Ectodermal cell (in vitro differentiated cells): ENCODE measurements around the gene NF2.

ENCODE experiments used
- H3K27ac ChIP-seq: 2 replicates; pipeline ENCODE4 v1.7.0; 2013; ENCODE audit warnings: mild to moderate bottlenecking, low read depth, low read length; ENCODE audit not compliant: insufficient read depth, poor library complexity, severe bottlenecking
- H3K27me3 ChIP-seq: 2 replicates; pipeline ENCODE4 v1.7.0; 2013; ENCODE audit warnings: mild to moderate bottlenecking, low read length; ENCODE audit not compliant: insufficient read depth, control insufficient read depth, poor library complexity, severe bottlenecking
- H3K36me3 ChIP-seq: one replicate; pipeline ENCODE4 v1.7.0; 2013; ENCODE audit warnings: low read length; ENCODE audit not compliant: control insufficient read depth, insufficient read depth
- H3K4me1 ChIP-seq: one replicate; pipeline ENCODE4 v1.7.0; 2013; ENCODE audit warnings: low read length; ENCODE audit not compliant: control insufficient read depth, insufficient read depth
- H3K4me3 ChIP-seq: 2 replicates; pipeline ENCODE4 v1.7.0; 2013; ENCODE audit warnings: low read depth, low read length, control low read depth; ENCODE audit not compliant: insufficient read depth
- H3K9me3 ChIP-seq: 2 replicates; pipeline ENCODE4 v1.7.0; 2013; ENCODE audit warnings: mild to moderate bottlenecking, low read length, moderate library complexity; ENCODE audit not compliant: control insufficient read depth
- WGBS, 2 experiments: methylation state at CpG; one replicate each; pipeline ENCODE4 v1.1.7; 2013; ENCODE audit warnings: missing lambda C conversion rate in 2 of 2; 5-methylcytosine and 5-hydroxymethylcytosine counted together

NF2 gene

GRCh38 chr22:29617922-29618629 is 14.6 kb downstream of the NF2 start:
- Histone ChIP-seq H3K4me1 (no peaks in the 10 kb centered on the region), H3K9me3 (no peaks in the 10 kb centered on the region), H3K36me3 (no peaks in the 10 kb centered on the region), H3K27me3 (no peaks in the 10 kb centered on the region), H3K27ac (no peak overlapping the region), H3K4me3 (no peak overlapping the region)
- WGBS, 2 experiments: 33 to 72% methylated on average over 1 to 2 of the region's 2 CpGs

- Histone ChIP-seq H3K9me3 (no peaks in the 10 kb centered on the region), H3K4me3 (no peak overlapping the region), H3K4me1 (no peaks in the 10 kb centered on the region), H3K27ac (no peak overlapping the region), H3K27me3 (no peaks in the 10 kb centered on the region), H3K36me3 (no peaks in the 10 kb centered on the region)
- WGBS, 2 experiments: 92 to 95% methylated on average over 4 to 5 of the region's 5 CpGs
Measured at GRCh38 chr22:29621761-29622526, 18.5 kb downstream of the NF2 start.

GRCh38 chr22:29623059-29623458 is 19.6 kb downstream of the NF2 start:
- Histone ChIP-seq H3K4me3 (no peak overlapping the region), H3K9me3 (no peaks in the 10 kb centered on the region), H3K27ac (no peak overlapping the region), H3K27me3 (no peaks in the 10 kb centered on the region), H3K4me1 (no peaks in the 10 kb centered on the region), H3K36me3 (no peaks in the 10 kb centered on the region)
- 88 to 89% methylated on average over 6 of the region's 6 CpGs for WGBS, 2 experiments

GRCh38 chr22:29623553-29624169 is 20.2 kb downstream of the NF2 start:
- no peaks in the 10 kb centered on the region for H3K9me3 ChIP-seq
- WGBS, 2 experiments: 86 to 90% methylated on average over 6 of the region's 6 CpGs
- no peaks in the 10 kb centered on the region for H3K36me3 ChIP-seq
- no peaks in the 10 kb centered on the region for H3K4me1 ChIP-seq
- H3K27me3 ChIP-seq: no peaks in the 10 kb centered on the region
- no peak overlapping the region for H3K27ac ChIP-seq
- H3K4me3 ChIP-seq: no peak overlapping the region

- no peaks in the 10 kb centered on the region for H3K36me3 ChIP-seq
- no peak overlapping the region for H3K4me3 ChIP-seq
- H3K4me1 ChIP-seq: no peaks in the 10 kb centered on the region
- H3K9me3 ChIP-seq: no peaks in the 10 kb centered on the region
- H3K27me3 ChIP-seq: no peaks in the 10 kb centered on the region
- WGBS, 2 experiments: 79 to 80% methylated on average over 12 of the region's 12 CpGs
- H3K27ac ChIP-seq: no peak overlapping the region
Measured at GRCh38 chr22:29625090-29625825, 21.8 kb downstream of the NF2 start.

- no peak overlapping the region for H3K27ac ChIP-seq
- no peaks in the 10 kb centered on the region for H3K36me3 ChIP-seq
- no peaks in the 10 kb centered on the region for H3K4me1 ChIP-seq
- no peaks in the 10 kb centered on the region for H3K9me3 ChIP-seq
- 98 to 99% methylated on average over 2 to 3 of the region's 3 CpGs for WGBS, 2 experiments
- no peak overlapping the region for H3K4me3 ChIP-seq
- H3K27me3 ChIP-seq: no peaks in the 10 kb centered on the region
Measured at GRCh38 chr22:29626497-29627195, 23.2 kb downstream of the NF2 start.

- Histone ChIP-seq H3K36me3 (no peaks in the 10 kb centered on the region), H3K4me3 (no peak overlapping the region), H3K27ac (no peak overlapping the region), H3K9me3 (no peaks in the 10 kb centered on the region), H3K4me1 (no peaks in the 10 kb centered on the region), H3K27me3 (no peaks in the 10 kb centered on the region)
- 86 to 93% methylated on average over 3 of the region's 3 CpGs for WGBS, 2 experiments
Measured at GRCh38 chr22:29627196-29627535, 23.7 kb downstream of the NF2 start.

- Histone ChIP-seq H3K9me3 (no peaks in the 10 kb centered on the region), H3K36me3 (no peaks in the 10 kb centered on the region), H3K4me1 (no peaks in the 10 kb centered on the region), H3K27ac (no peak overlapping the region), H3K4me3 (no peak overlapping the region), H3K27me3 (no peaks in the 10 kb centered on the region)
- WGBS, 2 experiments: 95% methylated on average over 9 to 10 of the region's 10 CpGs
Measured at GRCh38 chr22:29628996-29629902, 25.8 kb downstream of the NF2 start.

- Histone ChIP-seq H3K4me3 (no peak overlapping the region), H3K4me1 (no peaks in the 10 kb centered on the region), H3K36me3 (no peaks in the 10 kb centered on the region), H3K27ac (no peak overlapping the region), H3K9me3 (no peaks in the 10 kb centered on the region), H3K27me3 (no peaks in the 10 kb centered on the region)
- 83 to 95% methylated on average over 2 of the region's 2 CpGs for WGBS, 2 experiments
Measured at GRCh38 chr22:29629903-29630516, 26.6 kb downstream of the NF2 start.
